H1 (cell line): ENCODE results near the gene SLC38A10. TPM values are rescaled to one million over a fixed set of nuclear protein-coding genes. Genes with fewer than 3 reads are reported as not detected.

Source experiments
- CTCF ChIA-PET: fragments of 300-600 bp; sonication (Branson Sonifier 250); formaldehyde crosslinking; loops from one replicate; lab custom pipeline; 2021; ENCODE audit not compliant: partially characterized antibody; lab: Charles Lee
- POLR2A ChIA-PET: fragments of 300-600 bp; sonication (Branson Sonifier 250); formaldehyde crosslinking; loops from one replicate; lab custom pipeline; 2021; ENCODE audit warnings: inconsistent platforms; ENCODE audit not compliant: partially characterized antibody; lab: Charles Lee
- DNase-seq, 2 experiments: peaks; one replicate each; pipeline versions ENCODE4 v3.0.0 to v3.0.0-alpha.2; 2010 to 2022; ENCODE audit warnings: low spot score in 2 of 2, low read depth in 1 of 2, mixed read lengths in 1 of 2
- FAIRE-seq: peaks from 2 replicates; lab custom pipeline; 2011; peaks lifted over from hg19 to GRCh38; lab: Jason Lieb, UNC
- H2AFZ ChIP-seq: 2 replicates; pipeline ENCODE4 v1.8.1; 2012; ENCODE audit warnings: low read length, inconsistent platforms
- H2AK5ac ChIP-seq: 2 replicates; pipeline ENCODE4 v1.6.1; 2013; ENCODE audit warnings: low read depth, low read length
- H2BK120ac ChIP-seq: replicated peaks from 2 replicates; pipeline ENCODE3; 2013; ENCODE audit warnings: low read depth, low read length, inconsistent platforms
- H2BK12ac ChIP-seq: 2 replicates; pipeline ENCODE4 v1.6.1; 2013; ENCODE audit warnings: low read depth, low read length
- H2BK15ac ChIP-seq: 2 replicates; pipeline ENCODE4 v1.6.1; 2013; ENCODE audit warnings: low read length
- H2BK20ac ChIP-seq: 2 replicates; pipeline ENCODE4 v1.6.1; 2013; ENCODE audit warnings: low read length
- H2BK5ac ChIP-seq: 2 replicates; pipeline ENCODE4 v1.6.1; 2013; ENCODE audit warnings: low read depth, low read length
- H3K14ac ChIP-seq: 2 replicates; pipeline ENCODE4 v1.6.1; 2013; ENCODE audit warnings: inconsistent platforms; ENCODE audit not compliant: insufficient read length
- H3K18ac ChIP-seq: 2 replicates; pipeline ENCODE4 v1.6.1; 2013; ENCODE audit warnings: low read length; ENCODE audit errors: extremely low read depth
- H3K23ac ChIP-seq: 2 replicates; pipeline ENCODE4 v1.6.1; 2013; ENCODE audit warnings: inconsistent platforms; ENCODE audit not compliant: insufficient read length
- H3K23me2 ChIP-seq: 2 replicates; pipeline ENCODE4 v1.6.1; 2013; ENCODE audit warnings: low read depth, low read length
- H3K27ac ChIP-seq: 2 replicates; pipeline ENCODE4 v1.6.1; 2011; ENCODE audit warnings: low read depth, low read length, inconsistent platforms
- H3K27me3 ChIP-seq, 4 experiments: replicated peaks in 1 of 4; 1 replicate in 1 of 4; 2 replicates in 3 of 4; pipeline versions ENCODE4 v1.6.1 to v1.8.1; 2011 to 2013; ENCODE audit warnings: low read length in 3 of 4, mild to moderate bottlenecking in 3 of 4, inconsistent platforms in 2 of 4, mixed read lengths in 2 of 4, moderate library complexity in 1 of 4; ENCODE audit not compliant: control insufficient read depth in 3 of 4, insufficient read depth in 3 of 4; ENCODE audit errors: extremely low read depth in 1 of 4
- H3K36me3 ChIP-seq, 4 experiments: 2 replicates each; pipeline versions ENCODE4 v1.6.1 to v1.8.1; 2011 to 2013; ENCODE audit warnings: mild to moderate bottlenecking in 4 of 4, low read length in 3 of 4, moderate library complexity in 2 of 4, control low read depth in 1 of 4, inconsistent platforms in 1 of 4; ENCODE audit not compliant: insufficient read depth in 4 of 4, control insufficient read depth in 2 of 4
- H3K4ac ChIP-seq: replicated peaks from 2 replicates; pipeline ENCODE3; 2013; ENCODE audit warnings: low read length, low read depth, mixed read lengths, inconsistent platforms; ENCODE audit not compliant: insufficient read length
- H3K4me1 ChIP-seq, 4 experiments: replicated peaks in 1 of 4; 1 replicate in 1 of 4; 2 replicates in 3 of 4; pipeline versions ENCODE4 v1.6.1 to v1.8.1; 2011 to 2013; ENCODE audit warnings: low read length in 3 of 4, inconsistent platforms in 2 of 4, mixed read lengths in 1 of 4; ENCODE audit not compliant: insufficient read depth in 4 of 4, control insufficient read depth in 3 of 4
- H3K4me2 ChIP-seq, 2 experiments: 2 replicates each; pipeline versions ENCODE4 v1.6.1 to v1.8.1; 2011 to 2013; ENCODE audit warnings: low read depth in 2 of 2, low read length in 2 of 2, control low read depth in 1 of 2, inconsistent platforms in 1 of 2, mild to moderate bottlenecking in 1 of 2; ENCODE audit not compliant: insufficient read depth in 1 of 2
- H3K4me3 ChIP-seq, 4 experiments: fragments of 200-600, 300-600 bp in 1 of 4; sonication (generic), shearing (Covaris generic), sonication (Bioruptor Twin) in 1 of 4; 2 replicates each; pipeline versions ENCODE4 v1.5.1 to v1.8.1; 2011 to 2016; ENCODE audit warnings: low read length in 4 of 4, low read depth in 3 of 4, control low read depth in 2 of 4, inconsistent platforms in 2 of 4, mild to moderate bottlenecking in 2 of 4, mixed read lengths in 1 of 4, moderate library complexity in 1 of 4; ENCODE audit not compliant: insufficient read depth in 2 of 4; ENCODE audit errors: extremely low read depth in 1 of 4
- H3K56ac ChIP-seq: replicated peaks from 2 replicates; pipeline ENCODE3; 2013; ENCODE audit warnings: low read depth, mild to moderate bottlenecking, mixed read lengths, low read length, inconsistent platforms; ENCODE audit not compliant: insufficient read length
- H3K79me1 ChIP-seq: 2 replicates; pipeline ENCODE4 v1.6.1; 2013; ENCODE audit warnings: low read depth, low read length, control low read depth
- H3K79me2 ChIP-seq, 2 experiments: 2 replicates each; pipeline versions ENCODE4 v1.6.1 to v1.8.1; 2012 to 2013; ENCODE audit warnings: low read length in 2 of 2, mild to moderate bottlenecking in 2 of 2, inconsistent platforms in 1 of 2; ENCODE audit not compliant: insufficient read depth in 2 of 2, control insufficient read depth in 1 of 2
- H3K9ac ChIP-seq, 4 experiments: replicated peaks in 1 of 4; 1 replicate in 1 of 4; 2 replicates in 3 of 4; pipeline versions ENCODE4 v1.6.1 to v1.8.1; 2011 to 2013; ENCODE audit warnings: low read depth in 3 of 4, low read length in 3 of 4, control low read depth in 2 of 4, mild to moderate bottlenecking in 2 of 4, moderate library complexity in 2 of 4, inconsistent platforms in 1 of 4; ENCODE audit errors: extremely low read depth in 1 of 4
- H3K9me3 ChIP-seq, 2 experiments: 2 replicates each; pipeline versions ENCODE4 v1.6.1 to v1.8.1; 2012 to 2013; ENCODE audit warnings: mild to moderate bottlenecking in 2 of 2, moderate library complexity in 2 of 2, control low read depth in 1 of 2, inconsistent platforms in 1 of 2, low read depth in 1 of 2, low read length in 1 of 2, mixed read lengths in 1 of 2; ENCODE audit not compliant: insufficient read depth in 2 of 2
- H4K20me1 ChIP-seq, 2 experiments: replicated peaks in 1 of 2; 2 replicates each; pipeline versions ENCODE3 to v1.8.1; 2011 to 2013; ENCODE audit warnings: inconsistent platforms in 2 of 2, low read length in 2 of 2, mild to moderate bottlenecking in 1 of 2; ENCODE audit not compliant: insufficient read depth in 2 of 2, control insufficient read depth in 1 of 2
- H4K5ac ChIP-seq: 2 replicates; pipeline ENCODE4 v1.6.1; 2013; ENCODE audit warnings: low read length, low read depth, mixed read lengths, inconsistent platforms; ENCODE audit not compliant: insufficient read length
- H4K8ac ChIP-seq: 2 replicates; pipeline ENCODE4 v1.8.0; 2013; ENCODE audit warnings: mild to moderate bottlenecking, moderate library complexity, low read length, inconsistent platforms; ENCODE audit not compliant: insufficient read depth; ENCODE audit errors: extremely low read depth
- H4K91ac ChIP-seq: replicated peaks from 2 replicates; pipeline ENCODE3; 2013; ENCODE audit warnings: low read length, mixed read lengths, inconsistent platforms; ENCODE audit not compliant: insufficient read length
- ATF2 ChIP-seq: IDR thresholded peaks from 2 replicates; pipeline ENCODE4 v1.6.1; 2012; ENCODE audit warnings: low read length, inconsistent platforms
- CEBPB ChIP-seq: IDR thresholded peaks from 2 replicates; pipeline ENCODE4 v1.6.1; 2012; ENCODE audit warnings: low read depth, low read length
- KDM1A ChIP-seq: fragments of 200-600, 300-600 bp; sonication (generic); IDR thresholded peaks from 2 replicates; pipeline ENCODE4 v1.7.1; 2016; ENCODE audit warnings: mild to moderate bottlenecking, low read length, borderline replicate concordance
- NANOG ChIP-seq: IDR thresholded peaks from 2 replicates; pipeline ENCODE4 v1.6.1; 2011; ENCODE audit warnings: low read length, low read depth, mild to moderate bottlenecking, inconsistent platforms; ENCODE audit not compliant: insufficient read depth, poor library complexity, severe bottlenecking
- PHF8 ChIP-seq: fragments of 200-600 bp; sonication (generic); conservative IDR thresholded peaks from 2 replicates; pipeline ENCODE4 v1.7.1; 2012; ENCODE audit warnings: low read depth, mild to moderate bottlenecking, inconsistent platforms, low read length, moderate library complexity
- POLR2A ChIP-seq, 2 experiments: IDR thresholded peaks; 1 replicate in 1 of 2; 2 replicates in 1 of 2; pipeline ENCODE4 v1.6.1; 2011; ENCODE audit warnings: low read depth in 2 of 2, low read length in 2 of 2, mild to moderate bottlenecking in 2 of 2; ENCODE audit errors: control extremely low read depth in 1 of 2
- POLR2AphosphoS5 ChIP-seq: IDR thresholded peaks from 2 replicates; pipeline ENCODE4 v1.6.1; 2011; ENCODE audit warnings: low read depth, low read length
- POU5F1 ChIP-seq: IDR thresholded peaks from 2 replicates; pipeline ENCODE4 v1.6.1; 2011; ENCODE audit warnings: low read depth, mild to moderate bottlenecking, low read length, moderate library complexity
- SIN3A ChIP-seq, 2 experiments: IDR thresholded peaks in 1 of 2; conservative IDR thresholded peaks in 1 of 2; 2 replicates each; pipeline ENCODE4 v1.6.1; 2011 to 2012; ENCODE audit warnings: low read length in 2 of 2, improper control_type of control experiment in 1 of 2, low read depth in 1 of 2, mild to moderate bottlenecking in 1 of 2
- TEAD4 ChIP-seq: IDR thresholded peaks from 2 replicates; pipeline ENCODE4 v1.6.1; 2012; ENCODE audit warnings: low read depth, low read length, inconsistent platforms, mixed read lengths
- ZNF274 ChIP-seq: IDR thresholded peaks from 2 replicates; pipeline ENCODE4 v1.7.0; 2012; ENCODE audit warnings: low read length, borderline replicate concordance; ENCODE audit errors: extremely low read depth
- WGBS, 2 experiments: shearing (Covaris generic) in 1 of 2; methylation state at CpG; one replicate each; pipeline versions ENCODE4 v1.1.6 to v1.1.7; 2013 to 2015; ENCODE audit warnings: low lambda C conversion rate in 2 of 2, mixed read lengths in 2 of 2, inconsistent platforms in 1 of 2, low coverage in 1 of 2, missing lambda C conversion rate in 1 of 2; ENCODE audit not compliant: insufficient replicate concordance in 2 of 2, insufficient coverage in 1 of 2, insufficient read length in 1 of 2; ENCODE audit errors: extremely low coverage in 1 of 2, missing lambda C conversion rate in 1 of 2; 5-methylcytosine and 5-hydroxymethylcytosine counted together
- polyA plus RNA-seq, 7 experiments: library from polyadenylated mRNA; depleted of rRNA in 3 of 7; stranded (reverse) in 5 of 7; unstranded in 2 of 7; fragments of >200 nt in 5 of 7; fragments of 200-250 nt in 2 of 7; gene quantifications; 1 replicate in 5 of 7; 2 replicates in 1 of 7; 4 replicates in 1 of 7; pipeline versions ENCODE4 v1.2.1 to v1.2.3, GENCODE V29; 2011 to 2013; ENCODE audit warnings: missing spikeins in 2 of 7, mixed read lengths in 2 of 7
- total RNA-seq: library from RNA; stranded (reverse); fragmentation: NEBNext Ultra II Directional; extraction: Animal tissue kit (Norgen Biotek cat#: 25700); gene quantifications from 2 replicates; pipeline ENCODE4 v1.2.1, GENCODE V29; 2021

Gene SLC38A10
- total and polyA plus RNA-seq, 2 of the 8 experiments (the other 6 are each of a cell fraction or from before 2014, with no cell fraction given): 26.4 to 41.0 TPM

DNA sequence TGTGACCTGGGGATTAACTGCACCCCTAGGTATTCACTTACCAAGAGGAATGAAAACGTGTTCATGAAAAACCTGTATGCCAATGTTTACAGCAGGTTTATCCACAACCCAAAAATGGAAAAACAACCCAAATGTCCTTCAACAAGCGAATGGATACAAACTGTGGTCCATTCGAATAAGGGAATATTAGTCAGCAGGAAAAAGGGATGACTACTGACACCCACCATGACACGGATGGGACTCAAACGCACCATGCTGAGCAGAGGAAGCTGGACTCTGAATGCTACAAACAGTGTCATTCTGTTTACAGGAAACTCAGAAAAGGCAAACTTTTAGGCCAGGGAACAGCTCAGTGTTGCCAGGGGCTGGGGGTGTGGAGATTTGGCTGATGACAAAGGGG is 4.9 kb downstream of the SLC38A10 start:
- peaks cover 0 to 5% (median 2%) of the 10 kb centered on the region in 4 experiments; a peak in 2 of 8 replicates for H3K36me3 ChIP-seq
- no peak for DNase-seq
- H3K14ac ChIP-seq: no peak overlapping the region
- no peak overlapping the region for H2AFZ ChIP-seq
- H2BK5ac ChIP-seq: no peak overlapping the region
- CTCF ChIA-PET: interaction anchor here (0.9 to 4.3 kb wide), 10 partner anchors 9 to 194 kb away, joined by 3 to 27 read pairs (median 5); no protein-coding TSS in a partner anchor
- no peak overlapping the region for H4K91ac ChIP-seq
- FAIRE-seq: no peak
- no peak overlapping the region for H3K18ac ChIP-seq
- peaks cover 14% of the 10 kb centered on the region for H3K79me1 ChIP-seq
- H4K20me1 ChIP-seq: peaks cover 10 to 22% of the 10 kb centered on the region in 2 experiments
- H2BK20ac ChIP-seq: no peak overlapping the region
- peaks cover 0 to 23% of the 10 kb centered on the region in 2 experiments; a peak in 2 of 4 replicates for H3K79me2 ChIP-seq
- no peaks in the 10 kb centered on the region for H3K27me3 ChIP-seq
- no peak overlapping the region for H2BK15ac ChIP-seq
- no peak overlapping the region for H3K4ac ChIP-seq
- H3K23me2 ChIP-seq: peaks cover 3% of the 10 kb centered on the region; the same call in 1 of the 2 replicates
- 91% methylated on average over 5 of the region's 5 CpGs; no CpG with 5 or more reads in 1 of the 2 experiments for WGBS, 2 experiments
- H4K5ac ChIP-seq: no peak overlapping the region
- H3K9ac ChIP-seq: no peak overlapping the region
- H3K4me1 ChIP-seq: peaks cover 0 to 5% (median 2%) of the 10 kb centered on the region in 4 experiments; a peak in 4 of 7 replicates
- no peak overlapping the region for H3K23ac ChIP-seq
- no peak overlapping the region for H4K8ac ChIP-seq
- H2BK120ac ChIP-seq: no peak overlapping the region
- H3K56ac ChIP-seq: no peak overlapping the region
- no peak overlapping the region for H2BK12ac ChIP-seq
- H2AK5ac ChIP-seq: no peak overlapping the region
- H3K4me3 ChIP-seq: no peak overlapping the region
- no peaks in the 10 kb centered on the region for H3K9me3 ChIP-seq
- H3K4me2 ChIP-seq: no peak overlapping the region
- TF ChIP-seq SIN3A (conservative IDR thresholded peaks at IDR 0.05 in 1 of 2, IDR thresholded peaks at IDR 0.05 in 1 of 2; ENCODE audit: low read depth in 1 of 2, low read length in 2 of 2) (no peak), POLR2AphosphoS5 (no peak), PHF8 (no peak), NANOG (no peak), POLR2A (IDR thresholded peaks at IDR 0.05; ENCODE audit: control extremely low read depth in 1 of 2, low read depth in 2 of 2, low read length in 2 of 2) (no peak), TEAD4 (no peak), ZNF274 (no peak), KDM1A (no peak), CEBPB (no peak), POU5F1 (no peak), ATF2 (no peak)
- TF ChIP-seq, all 59 proteins: peak for 0
- POLR2A ChIA-PET: no interaction called here
- no peak overlapping the region for H3K27ac ChIP-seq
